HL-60 (cell line): ENCODE results near the gene PIM2.

Experiments
- GABPA ChIP-seq: IDR thresholded peaks from 2 replicates; pipeline ENCODE4 v1.6.1; 2012; ENCODE audit warnings: low read depth
- TF ChIP-seq, protein P1 (sequence below): IDR thresholded peaks from one replicate; pipeline ENCODE4 v1.5.1; 2011; ENCODE audit warnings: low read length, control low read depth, inconsistent platforms; ENCODE audit not compliant: insufficient read depth

DNA sequence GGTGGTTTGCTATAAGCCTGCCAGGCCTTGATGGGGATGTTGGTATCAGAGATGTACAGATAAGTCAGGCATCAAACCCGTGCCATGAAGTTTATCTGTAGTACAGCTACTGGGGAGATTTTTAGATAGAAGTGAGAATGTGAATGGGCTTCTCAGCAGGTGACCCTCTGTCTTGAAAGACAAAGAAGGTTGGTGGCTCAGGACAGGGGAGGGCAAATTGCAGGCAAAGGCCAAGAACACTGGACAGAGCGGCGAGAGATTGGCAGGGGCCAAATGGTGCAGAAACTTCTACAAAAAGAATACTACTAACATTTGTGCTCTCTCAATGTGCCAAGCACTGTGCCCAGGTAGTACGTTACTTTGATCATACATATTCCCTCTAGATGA lies 1.9 kb upstream of the PIM2 start:
- TF ChIP-seq GABPA: no peak
- TF ChIP-seq, protein P1, sequence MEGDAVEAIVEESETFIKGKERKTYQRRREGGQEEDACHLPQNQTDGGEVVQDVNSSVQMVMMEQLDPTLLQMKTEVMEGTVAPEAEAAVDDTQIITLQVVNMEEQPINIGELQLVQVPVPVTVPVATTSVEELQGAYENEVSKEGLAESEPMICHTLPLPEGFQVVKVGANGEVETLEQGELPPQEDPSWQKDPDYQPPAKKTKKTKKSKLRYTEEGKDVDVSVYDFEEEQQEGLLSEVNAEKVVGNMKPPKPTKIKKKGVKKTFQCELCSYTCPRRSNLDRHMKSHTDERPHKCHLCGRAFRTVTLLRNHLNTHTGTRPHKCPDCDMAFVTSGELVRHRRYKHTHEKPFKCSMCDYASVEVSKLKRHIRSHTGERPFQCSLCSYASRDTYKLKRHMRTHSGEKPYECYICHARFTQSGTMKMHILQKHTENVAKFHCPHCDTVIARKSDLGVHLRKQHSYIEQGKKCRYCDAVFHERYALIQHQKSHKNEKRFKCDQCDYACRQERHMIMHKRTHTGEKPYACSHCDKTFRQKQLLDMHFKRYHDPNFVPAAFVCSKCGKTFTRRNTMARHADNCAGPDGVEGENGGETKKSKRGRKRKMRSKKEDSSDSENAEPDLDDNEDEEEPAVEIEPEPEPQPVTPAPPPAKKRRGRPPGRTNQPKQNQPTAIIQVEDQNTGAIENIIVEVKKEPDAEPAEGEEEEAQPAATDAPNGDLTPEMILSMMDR: no peak
